ENCODE measurements around the gene GALNT4. TPM values are rescaled to one million over a fixed set of nuclear protein-coding genes. Genes with fewer than 3 reads are reported as not detected.
A peak's percentile ranks its signal among the peaks of the same experiment; 100 is the strongest.

GALNT4 gene
- total RNA-seq, 4 donors from 2014 or later: 5.0 to 6.2 (median 5.4) TPM

DNA sequence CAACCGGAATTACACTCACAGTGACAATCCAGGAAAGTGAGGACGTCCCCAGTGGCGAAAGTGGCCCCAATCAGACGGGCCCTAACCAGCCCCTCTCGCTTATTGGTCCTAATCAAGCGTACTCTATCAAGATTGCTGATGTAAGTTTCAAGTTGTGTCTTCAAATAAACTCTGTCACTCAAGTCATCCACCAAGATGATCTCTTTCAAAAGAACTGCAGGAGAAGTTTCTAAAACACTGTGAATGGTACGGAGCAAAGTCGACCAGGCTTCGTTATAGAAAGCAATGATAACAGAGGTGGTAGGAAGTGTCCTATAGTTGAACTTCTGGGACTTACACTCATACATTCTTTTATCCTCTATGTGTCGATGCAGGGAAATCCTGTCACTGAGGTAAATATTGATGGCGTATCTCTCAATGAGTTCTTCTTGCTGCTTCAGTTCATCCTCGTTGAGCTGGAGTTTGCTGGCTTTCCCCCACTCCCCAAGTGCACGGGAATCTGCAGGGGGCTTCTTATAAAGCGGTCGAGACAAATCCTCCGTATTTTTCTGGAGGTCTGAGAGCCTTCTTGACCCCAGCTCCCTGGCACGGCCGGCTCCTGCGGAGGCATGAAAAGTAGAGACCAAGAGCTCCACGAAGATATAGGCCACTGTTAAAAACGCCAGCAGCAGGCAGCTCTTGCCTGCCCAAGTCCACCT is 604 bp downstream of the GALNT4 start:
- TF ChIP-seq EP300 (IDR thresholded peaks at IDR 0.05): no peak
- no peak for TF ChIP-seq POLR2A (IDR thresholded peaks at IDR 0.05; ENCODE audit: low read depth)
- no peak for TF ChIP-seq POLR2AphosphoS5 (IDR thresholded peaks at IDR 0.05)
- Histone ChIP-seq H3K36me3 (peaks cover 0 to 8% (median under 1%) of the 10 kb centered on the region in 4 donors), H3K27ac (replicated peaks in 1 of 4) (peak overlapping the region; percentile 89 to 94 (median 90)), H3K9me3 (no peaks in the 10 kb centered on the region), H3K4me1 (peaks cover 38 to 54% (median 47%) of the 10 kb centered on the region in 4 donors), H3K4me3 (peak overlapping the region; percentile 77 to 92 (median 82)), H3K27me3 (no peaks in the 10 kb centered on the region)
- 40% methylated on average over 21 of the region's 21 CpGs for WGBS
- no peak for DNase-seq (ENCODE audit: extremely low spot score)
- intact Hi-C loops (cut with DNase I): loop anchor here (2.0 to 10.0 kb wide), 5 partner anchors 61 to 505 kb away; partner anchors contain the start of gene DUSP6

DNA sequence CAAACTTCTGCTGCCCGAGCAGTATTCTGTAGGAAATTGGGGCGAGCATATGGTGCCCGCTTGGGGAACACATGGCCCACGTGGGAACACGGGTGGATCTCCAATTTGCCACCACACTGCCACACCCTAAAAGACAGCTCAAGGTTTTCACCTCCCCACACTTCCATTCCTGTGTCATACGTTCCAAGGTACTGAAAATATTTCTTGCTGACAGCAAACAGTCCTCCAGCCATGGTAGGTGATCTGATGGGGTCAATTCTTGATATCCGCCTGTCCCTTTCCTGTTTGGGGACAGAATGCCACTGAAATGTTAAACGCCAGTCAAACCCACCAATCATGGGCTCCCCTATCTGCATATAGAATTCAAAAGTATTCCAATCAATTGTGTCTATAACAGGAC is 1.2 kb downstream of the GALNT4 start:
- H3K9me3 ChIP-seq: no peaks in the 10 kb centered on the region
- H3K27me3 ChIP-seq: no peaks in the 10 kb centered on the region
- H3K27ac ChIP-seq (replicated peaks in 1 of 4): no peak overlapping the region
- DNase-seq (ENCODE audit: extremely low spot score): no peak
- TF ChIP-seq, protein P1, sequence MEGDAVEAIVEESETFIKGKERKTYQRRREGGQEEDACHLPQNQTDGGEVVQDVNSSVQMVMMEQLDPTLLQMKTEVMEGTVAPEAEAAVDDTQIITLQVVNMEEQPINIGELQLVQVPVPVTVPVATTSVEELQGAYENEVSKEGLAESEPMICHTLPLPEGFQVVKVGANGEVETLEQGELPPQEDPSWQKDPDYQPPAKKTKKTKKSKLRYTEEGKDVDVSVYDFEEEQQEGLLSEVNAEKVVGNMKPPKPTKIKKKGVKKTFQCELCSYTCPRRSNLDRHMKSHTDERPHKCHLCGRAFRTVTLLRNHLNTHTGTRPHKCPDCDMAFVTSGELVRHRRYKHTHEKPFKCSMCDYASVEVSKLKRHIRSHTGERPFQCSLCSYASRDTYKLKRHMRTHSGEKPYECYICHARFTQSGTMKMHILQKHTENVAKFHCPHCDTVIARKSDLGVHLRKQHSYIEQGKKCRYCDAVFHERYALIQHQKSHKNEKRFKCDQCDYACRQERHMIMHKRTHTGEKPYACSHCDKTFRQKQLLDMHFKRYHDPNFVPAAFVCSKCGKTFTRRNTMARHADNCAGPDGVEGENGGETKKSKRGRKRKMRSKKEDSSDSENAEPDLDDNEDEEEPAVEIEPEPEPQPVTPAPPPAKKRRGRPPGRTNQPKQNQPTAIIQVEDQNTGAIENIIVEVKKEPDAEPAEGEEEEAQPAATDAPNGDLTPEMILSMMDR (IDR thresholded peaks at IDR 0.05): no peak
- no peak for TF ChIP-seq POLR2A (IDR thresholded peaks at IDR 0.05; ENCODE audit: low read depth)
- no peak for TF ChIP-seq EP300 (IDR thresholded peaks at IDR 0.05)
- TF ChIP-seq POLR2AphosphoS5 (IDR thresholded peaks at IDR 0.05): no peak
- H3K4me1 ChIP-seq: peaks cover 38 to 54% (median 47%) of the 10 kb centered on the region in 4 donors
- intact Hi-C loops (cut with DNase I): loop anchor here (10.0 kb wide), 3 partner anchors 139 to 469 kb away; partner anchors contain the start of gene DUSP6
- peak overlapping the region; percentile 77 to 92 (median 82) for H3K4me3 ChIP-seq
- H3K36me3 ChIP-seq: peaks cover 0 to 8% (median 2%) of the 10 kb centered on the region in 4 donors
- 91% methylated on average over 8 of the region's 8 CpGs for whole genome bisulfite sequencing

DNA sequence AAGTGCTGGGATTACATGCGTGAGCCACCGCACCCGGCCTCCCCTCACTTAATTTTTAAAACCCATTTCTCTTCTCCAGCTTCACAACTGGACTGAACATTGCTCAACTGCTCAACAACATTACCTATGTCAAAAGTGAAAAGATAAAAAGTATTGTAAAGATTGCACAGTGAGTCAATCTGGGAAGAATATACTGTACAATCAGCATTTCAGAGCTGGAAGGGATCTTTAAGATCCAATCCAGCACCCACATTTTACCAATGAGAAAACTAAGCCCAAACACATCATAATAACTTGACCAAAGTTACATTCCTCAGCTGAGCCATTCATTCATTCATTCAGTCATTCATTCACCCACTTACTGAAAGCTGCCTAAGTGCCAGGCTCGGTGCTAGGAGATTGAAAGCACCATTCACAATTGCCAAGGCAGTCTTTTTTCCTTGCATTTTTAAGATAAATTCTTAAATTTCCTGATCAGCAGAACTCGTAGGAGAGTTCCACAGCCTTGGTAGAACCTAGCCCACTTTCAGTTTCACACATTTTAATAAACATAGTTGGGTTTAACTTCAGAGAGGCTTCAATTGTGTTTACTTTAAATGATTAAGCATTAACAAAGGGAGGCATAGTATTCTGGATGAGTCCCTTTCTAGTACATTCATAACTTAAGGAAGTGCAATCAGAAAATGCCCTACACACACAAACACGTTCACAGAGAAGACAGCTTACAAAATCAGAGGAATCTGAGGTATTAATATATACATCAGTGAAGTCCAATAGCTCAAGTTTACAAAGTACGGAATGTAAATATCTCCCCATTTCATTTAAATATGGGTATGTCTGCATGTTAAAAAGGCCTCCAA is 3.0 kb downstream of the GALNT4 start:
- intact Hi-C loops (cut with DNase I): loop anchor here (10.0 kb wide), 3 partner anchors 137 to 467 kb away; partner anchors contain the start of gene DUSP6
- Histone ChIP-seq H3K27me3 (no peaks in the 10 kb centered on the region), H3K4me1 (peaks cover 31 to 46% (median 40%) of the 10 kb centered on the region in 4 donors)

DNA sequence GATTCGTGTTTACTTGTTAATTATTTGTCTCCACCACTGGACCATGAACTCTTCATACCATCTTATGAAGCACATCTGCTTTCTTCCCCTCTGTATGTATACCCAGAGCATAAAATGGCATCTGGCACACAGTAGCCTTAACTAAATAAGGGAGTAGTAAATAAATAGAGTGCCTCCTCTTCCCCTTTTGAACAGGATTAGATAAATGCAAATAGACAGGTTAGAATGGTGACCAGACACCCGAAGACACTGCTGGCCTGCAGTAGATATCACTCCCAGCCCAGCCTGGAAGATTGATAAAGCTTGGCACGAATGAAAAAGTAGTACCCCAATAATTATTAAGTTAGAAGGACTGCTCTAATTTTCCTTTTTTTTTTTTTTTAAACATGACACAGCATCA is 6.9 kb downstream of the GALNT4 start:
- no peak for DNase-seq (ENCODE audit: extremely low spot score)
- intact Hi-C loops (cut with DNase I): no loop called here

More for the DNA sequence above, 3.0 kb downstream of the GALNT4 start:
- Histone ChIP-seq H3K4me3 (peak overlapping the region in 2 of 4 donors; percentile 3 to 10), H3K27ac (replicated peaks in 1 of 4) (no peak overlapping the region), H3K36me3 (peaks cover 0 to 8% (median 2%) of the 10 kb centered on the region in 4 donors), H3K9me3 (no peaks in the 10 kb centered on the region)
- WGBS: 83% methylated on average over 7 of the region's 7 CpGs
- no peak for TF ChIP-seq EP300 (IDR thresholded peaks at IDR 0.05)
- TF ChIP-seq POLR2A (IDR thresholded peaks at IDR 0.05; ENCODE audit: low read depth): no peak
- TF ChIP-seq, protein P1 (IDR thresholded peaks at IDR 0.05): no peak
- TF ChIP-seq POLR2AphosphoS5 (IDR thresholded peaks at IDR 0.05): no peak
- DNase-seq (ENCODE audit: extremely low spot score): no peak

More for the DNA sequence above, 6.9 kb downstream of the GALNT4 start:
- WGBS: 90% methylated on average over 3 of the region's 3 CpGs
- H3K36me3 ChIP-seq: peaks cover 0 to 4% (median under 1%) of the 10 kb centered on the region in 4 donors
- H3K9me3 ChIP-seq: no peaks in the 10 kb centered on the region
- TF ChIP-seq EP300 (IDR thresholded peaks at IDR 0.05) (no peak), POLR2AphosphoS5 (IDR thresholded peaks at IDR 0.05) (no peak), POLR2A (IDR thresholded peaks at IDR 0.05; ENCODE audit: low read depth) (no peak)
- TF ChIP-seq, protein P1 (IDR thresholded peaks at IDR 0.05): no peak
- no peaks in the 10 kb centered on the region for H3K27me3 ChIP-seq
- no peak overlapping the region for H3K4me3 ChIP-seq
- peaks cover 13 to 26% (median 21%) of the 10 kb centered on the region in 4 donors for H3K4me1 ChIP-seq
- no peak overlapping the region for H3K27ac ChIP-seq (replicated peaks in 1 of 4)

All from esophagus muscularis mucosa (tissue), 4 donors.